GM23338 (cell line): ENCODE results near the gene MKLN1. TPM values are rescaled to one million over a fixed set of nuclear protein-coding genes. Genes with fewer than 3 reads are reported as not detected.
A peak's percentile ranks its signal among the peaks of the same experiment; 100 is the strongest.
"Not testable (repeated sequence)": the region's sequence is repeated elsewhere in the genome, so short reads cannot be mapped to it uniquely, and the experiment has no call there.

Source experiments
- ATAC-seq: fragments of 200-7000 bp; cut with Tn5 transposase; 3 replicates; pipeline ENCODE4 v1.9.1; 2020
- DNase-seq: peaks from one replicate; pipeline ENCODE4 v3.0.0-alpha.2; 2015; ENCODE audit warnings: low spot score
- H2AFZ ChIP-seq: fragments of 200-600 bp; sonication (generic); 2 replicates; pipeline ENCODE4 v1.8.0; 2016; ENCODE audit warnings: antibody characterized with exemption, mild to moderate bottlenecking, moderate library complexity
- H3F3A ChIP-seq: fragments of 200-600 bp; sonication (generic); replicated peaks from 2 replicates; pipeline ENCODE4 v1.8.0; 2017; ENCODE audit warnings: antibody characterized with exemption, mixed run types, low read depth
- H3K27ac ChIP-seq: fragments of 200-600 bp; sonication (generic); 2 replicates; pipeline ENCODE4 v1.6.1; 2016; ENCODE audit warnings: low read depth
- H3K27me3 ChIP-seq: fragments of 200-600 bp; sonication (generic); 2 replicates; pipeline ENCODE4 v1.8.0; 2016; ENCODE audit warnings: mild to moderate bottlenecking, mixed run types, moderate library complexity; ENCODE audit not compliant: insufficient read depth
- H3K36me3 ChIP-seq: fragments of 200-600 bp; sonication (generic); 2 replicates; pipeline ENCODE4 v1.8.0; 2016; ENCODE audit warnings: mild to moderate bottlenecking; ENCODE audit not compliant: insufficient read depth
- H3K4me1 ChIP-seq: fragments of 200-600 bp; sonication (generic); 2 replicates; pipeline ENCODE4 v1.8.0; 2016; ENCODE audit warnings: mild to moderate bottlenecking, moderate library complexity; ENCODE audit not compliant: insufficient read depth
- H3K4me2 ChIP-seq: fragments of 200-600 bp; sonication (generic); 2 replicates; pipeline ENCODE4 v1.7.1; 2017; ENCODE audit warnings: mixed run types
- H3K4me3 ChIP-seq: fragments of 200-600 bp; sonication (generic); 2 replicates; pipeline ENCODE4 v1.6.1; 2016; ENCODE audit warnings: mixed run types
- H3K79me2 ChIP-seq: fragments of 200-600 bp; sonication (generic); replicated peaks from 2 replicates; pipeline ENCODE4 v1.8.0; 2017; ENCODE audit warnings: mild to moderate bottlenecking; ENCODE audit not compliant: insufficient read depth
- H3K9me2 ChIP-seq: fragments of 200-600 bp; sonication (generic); 2 replicates; pipeline ENCODE4 v1.8.0; 2017; ENCODE audit not compliant: insufficient read depth
- H4K20me1 ChIP-seq: fragments of 200-600 bp; sonication (generic); replicated peaks from 2 replicates; pipeline ENCODE4 v1.8.0; 2017; ENCODE audit warnings: mild to moderate bottlenecking; ENCODE audit not compliant: insufficient read depth
- H3K27ac Mint-ChIP-seq: 2 replicates; pipeline ENCODE4 v1.8.0; 2020; ENCODE audit warnings: inconsistent platforms, mild to moderate bottlenecking, moderate library complexity, mixed read lengths
- H3K27me3 Mint-ChIP-seq: 3 replicates; pipeline ENCODE4 v1.8.0; 2022; ENCODE audit warnings: low read depth, mild to moderate bottlenecking, moderate library complexity, mixed read lengths, inconsistent platforms; ENCODE audit not compliant: insufficient read depth, poor library complexity
- H3K36me3 Mint-ChIP-seq: 3 replicates; pipeline ENCODE4 v1.8.0; 2021; ENCODE audit warnings: low read depth, mild to moderate bottlenecking, inconsistent platforms, moderate library complexity, mixed read lengths
- H3K4me1 Mint-ChIP-seq: 3 replicates; pipeline ENCODE4 v1.8.0; 2020; ENCODE audit warnings: mild to moderate bottlenecking, inconsistent platforms, mixed read lengths
- H3K4me3 Mint-ChIP-seq: 3 replicates; pipeline ENCODE4 v1.8.0; 2021; ENCODE audit warnings: moderate library complexity, mild to moderate bottlenecking, inconsistent platforms, mixed read lengths
- H3K9me3 Mint-ChIP-seq: 3 replicates; pipeline ENCODE4 v1.8.0; 2020; ENCODE audit warnings: moderate library complexity, mild to moderate bottlenecking, inconsistent platforms, mixed read lengths
- ETS1 ChIP-seq: IDR thresholded peaks from 2 replicates; pipeline ENCODE4 v1.6.1; 2016; ENCODE audit warnings: antibody characterized with exemption
- EZH2 ChIP-seq: fragments of 200-600 bp; sonication (generic); IDR thresholded peaks from one replicate; pipeline ENCODE4 v1.8.0; 2017; ENCODE audit warnings: antibody characterized with exemption, mild to moderate bottlenecking, low read depth; ENCODE audit not compliant: unreplicated experiment
- JUNB ChIP-seq: IDR thresholded peaks from one replicate; pipeline ENCODE4 v1.6.1; 2016; ENCODE audit warnings: antibody characterized with exemption; ENCODE audit not compliant: unreplicated experiment
- STAT1 ChIP-seq: IDR thresholded peaks from one replicate; pipeline ENCODE4 v1.6.1; 2016; ENCODE audit warnings: antibody characterized with exemption; ENCODE audit not compliant: unreplicated experiment
- ZNF331 ChIP-seq: fragments of 250-450 bp; sonication (Bioruptor Pico); IDR thresholded peaks from 2 replicates; pipeline ENCODE4 v1.5.0; 2020; ENCODE audit warnings: low read depth, mild to moderate bottlenecking, moderate library complexity
- polyA plus RNA-seq: library from polyadenylated mRNA; unstranded; fragments of >200 nt; fragmentation: Nextera tagmentation; extraction: Ambion mirVana; gene quantifications from 2 replicates; pipeline ENCODE4 v1.2.1, GENCODE V29; 2016
- total RNA-seq: library from RNA; depleted of rRNA; stranded (reverse); fragments of >200 nt; shearing (Covaris generic); gene quantifications from 2 replicates; pipeline ENCODE4 v1.2.3, GENCODE V29; 2014

MKLN1 gene
- total and polyA plus RNA-seq, 2 experiments from 2014 or later = 25.3 to 46.5 TPM

- peaks cover 23% of the 10 kb centered on the region for H4K20me1 ChIP-seq
Measured at GRCh38 chr7:131332729-131333128, 5.1 kb downstream of the MKLN1 start.

GRCh38 chr7:131335639-131336381, 8.1 kb downstream of the MKLN1 start:
- Histone ChIP-seq H3K9me2 (no peaks in the 10 kb centered on the region), H2AFZ (no peak overlapping the region), H3K4me1 (0 out of 2 replicates have a peak, but pooled peaks cover 7% of the 10 kb centered on the region), H3K79me2 (peaks cover 100% of the 10 kb centered on the region), H3K27me3 (no peaks in the 10 kb centered on the region), H3K27ac (no peak overlapping the region), H3K36me3 (peaks cover 7% of the 10 kb centered on the region; the same call in 1 of the 2 replicates), H3K4me2 (no peak overlapping the region), H3K4me3 (no peak overlapping the region), H4K20me1 (peaks cover 26% of the 10 kb centered on the region; the same call in 1 of the 2 replicates), H3F3A (no peaks in the 10 kb centered on the region)
- H3K9me3 Mint-ChIP-seq = peaks cover 23% of the 10 kb centered on the region
- H3K36me3 Mint-ChIP-seq = peaks cover 27% of the 10 kb centered on the region
- H3K4me1 Mint-ChIP-seq = peaks cover 5% of the 10 kb centered on the region; the same call in 2 of the 3 replicates
- H3K27me3 Mint-ChIP-seq = peaks cover 6% of the 10 kb centered on the region
- no peak overlapping the region for H3K27ac Mint-ChIP-seq
- no peak overlapping the region for H3K4me3 Mint-ChIP-seq
- DNase-seq (no peak), ATAC-seq (no peak)
- TF ChIP-seq STAT1 = no peak
- TF ChIP-seq ZNF331 (CRISPR knock-in tag) = no peak
- no peak for TF ChIP-seq JUNB
- TF ChIP-seq EZH2 = no peak

More at GRCh38 chr7:131332729-131333128, 5.1 kb downstream of the MKLN1 start:
- H3K9me2 ChIP-seq, H3K36me3 ChIP-seq, H3F3A ChIP-seq, H3K27me3 ChIP-seq, DNase-seq, H3K4me3 Mint-ChIP-seq, H3K27ac Mint-ChIP-seq, ATAC-seq, H3K4me2 ChIP-seq, H3K4me3 ChIP-seq, H2AFZ ChIP-seq, H3K27me3 Mint-ChIP-seq, H3K27ac ChIP-seq: not testable (repeated sequence)
- Histone ChIP-seq H3K4me1 (peaks cover 17% of the 10 kb centered on the region), H3K79me2 (peaks cover 99% of the 10 kb centered on the region)
- Mint-ChIP-seq H3K36me3 (peaks cover 25% of the 10 kb centered on the region), H3K9me3 (peaks cover 18% of the 10 kb centered on the region), H3K4me1 (peaks cover 16% of the 10 kb centered on the region)

GRCh38 chr7:131336956-131337355, 9.3 kb downstream of the MKLN1 start:
- Mint-ChIP-seq H3K36me3 (peaks cover 31% of the 10 kb centered on the region), H3K27me3 (peaks cover 6% of the 10 kb centered on the region), H3K4me3 (no peak overlapping the region), H3K9me3 (peaks cover 23% of the 10 kb centered on the region), H3K4me1 (peaks cover 12% of the 10 kb centered on the region), H3K27ac (no peak overlapping the region)
- no peak overlapping the region for H2AFZ ChIP-seq
- no peak overlapping the region for H3K27ac ChIP-seq
- TF ChIP-seq ZNF331 (CRISPR knock-in tag) (no peak), STAT1 (no peak), ETS1 (no peak)
- H3F3A ChIP-seq = no peaks in the 10 kb centered on the region
- H3K36me3 ChIP-seq = peaks cover 7% of the 10 kb centered on the region; the same call in 1 of the 2 replicates
- ATAC-seq (no peak), DNase-seq (peak; percentile 49)
- H4K20me1 ChIP-seq = peaks cover 30% of the 10 kb centered on the region; the same call in 1 of the 2 replicates
- H3K9me2 ChIP-seq = no peaks in the 10 kb centered on the region
- no peak overlapping the region for H3K4me3 ChIP-seq
- H3K4me2 ChIP-seq = no peak overlapping the region
- peaks cover 13% of the 10 kb centered on the region for H3K4me1 ChIP-seq
- peaks cover 100% of the 10 kb centered on the region for H3K79me2 ChIP-seq
- no peaks in the 10 kb centered on the region for H3K27me3 ChIP-seq
